OCI-LY7 (cell line): ENCODE results near the gene DCST2. TPM values are rescaled to one million over a fixed set of nuclear protein-coding genes. Genes with fewer than 3 reads are reported as not detected.

Experiments used
- BruUV-seq: library from RNA; stranded (reverse); fragments of 400-500 nt; replicated peaks from 2 replicates; lab custom pipeline; 2021; lab: Mats Ljungman, UMichigan
- CTCF ChIA-PET: fragments of 300-600 bp; sonication (Branson Sonifier 250); formaldehyde crosslinking; loops from one replicate; lab custom pipeline; 2022; ENCODE audit warnings: antibody characterized with exemption; ENCODE audit not compliant: unreplicated experiment; lab: Charles Lee
- POLR2A ChIA-PET: fragments of 300-600 bp; sonication (Branson Sonifier 250); formaldehyde crosslinking; loops from one replicate; lab custom pipeline; 2022; ENCODE audit warnings: antibody characterized with exemption; lab: Charles Lee
- DNase-seq: peaks from one replicate; pipeline ENCODE4 v3.0.0-alpha.2; 2015; ENCODE audit warnings: low spot score
- H2AFZ ChIP-seq: fragments of 200-600 bp; sonication (generic), shearing (Covaris generic); 2 replicates; pipeline ENCODE4 v1.6.1; 2014; ENCODE audit warnings: mild to moderate bottlenecking, antibody characterized with exemption, low read length, moderate library complexity
- H3K27ac ChIP-seq: fragments of 200-600 bp; sonication (generic); 2 replicates; pipeline ENCODE4 v1.5.1; 2014; ENCODE audit warnings: mixed run types, low read depth, mild to moderate bottlenecking, moderate library complexity, low read length, inconsistent platforms; ENCODE audit not compliant: poor library complexity, severe bottlenecking
- H3K36me3 ChIP-seq: fragments of 200-600 bp; sonication (generic); 2 replicates; pipeline ENCODE4 v1.6.1; 2014; ENCODE audit warnings: mild to moderate bottlenecking, antibody characterized with exemption, low read length, moderate library complexity, mixed read lengths; ENCODE audit not compliant: insufficient read depth
- H3K4me1 ChIP-seq: fragments of 200-600 bp; sonication (generic); 2 replicates; pipeline ENCODE4 v1.5.1; 2014; ENCODE audit warnings: mild to moderate bottlenecking, low read length; ENCODE audit not compliant: insufficient read depth, poor library complexity, severe bottlenecking
- H3K4me2 ChIP-seq: fragments of 200-600 bp; sonication (generic); 2 replicates; pipeline ENCODE4 v1.6.1; 2014; ENCODE audit warnings: mild to moderate bottlenecking, low read length
- H3K4me3 ChIP-seq: fragments of 200-600 bp; sonication (generic); 2 replicates; pipeline ENCODE4 v1.5.1; 2014; ENCODE audit warnings: mild to moderate bottlenecking, low read depth, low read length; ENCODE audit not compliant: poor library complexity, severe bottlenecking
- H3K79me2 ChIP-seq: fragments of 200-600 bp; sonication (generic); 2 replicates; pipeline ENCODE4 v1.6.1; 2016; ENCODE audit warnings: low read depth, mild to moderate bottlenecking, low read length, moderate library complexity, mixed read lengths; ENCODE audit not compliant: insufficient read depth
- H3K9me2 ChIP-seq: fragments of 200-600 bp; sonication (generic); 2 replicates; pipeline ENCODE4 v1.6.1; 2016; ENCODE audit warnings: mild to moderate bottlenecking, low read length, mixed read lengths; ENCODE audit not compliant: insufficient read depth
- H3K9me3 ChIP-seq: fragments of 200-600 bp; sonication (generic); 2 replicates; pipeline ENCODE4 v1.6.1; 2014; ENCODE audit warnings: mild to moderate bottlenecking, mixed run types, low read length, mixed read lengths
- H4K20me1 ChIP-seq: fragments of 200-600 bp; sonication (generic); 2 replicates; pipeline ENCODE4 v1.6.1; 2014; ENCODE audit warnings: mild to moderate bottlenecking, antibody characterized with exemption, low read length, moderate library complexity, mixed read lengths; ENCODE audit not compliant: insufficient read depth
- CTCF ChIP-seq: fragments of 200-600 bp; sonication (generic); conservative IDR thresholded peaks from 2 replicates; pipeline ENCODE4 v1.5.1; 2014; ENCODE audit warnings: mild to moderate bottlenecking, antibody characterized with exemption, low read length, moderate library complexity, mixed read lengths
- EZH2phosphoT487 ChIP-seq: fragments of 200-600 bp; sonication (generic); IDR thresholded peaks from 2 replicates; pipeline ENCODE4 v1.6.1; 2018; ENCODE audit warnings: low read depth, borderline replicate concordance, mild to moderate bottlenecking, mixed run types, antibody characterized with exemption, low read length, moderate library complexity, mixed read lengths
- intact Hi-C: fragments of 100-400 bp; cut with micrococcal nuclease; formaldehyde crosslinking; loops from one replicate; pipeline ENCODE4 v1.10.0; 2022; ENCODE audit not compliant: unreplicated experiment
- total RNA-seq, 2 experiments: library from RNA; depleted of rRNA in 1 of 2; stranded (reverse); fragments of >200 nt in 1 of 2; shearing (Covaris generic) in 1 of 2; gene quantifications; 2 replicates each; pipeline ENCODE4 v1.2.3, GENCODE V29; 2014 to 2022

The DCST2 gene
- total RNA-seq, 2 experiments from 2014 or later, result 0.85 to 2.0 TPM

GRCh38 chr1:155012776-155013602, 20.6 kb downstream of the DCST2 start:
- Histone ChIP-seq H3K79me2 (no peaks in the 10 kb centered on the region), H2AFZ (no peak overlapping the region), H3K9me2 (no peaks in the 10 kb centered on the region), H4K20me1 (no peaks in the 10 kb centered on the region), H3K36me3 (peaks cover 22% of the 10 kb centered on the region; the same call in 1 of the 2 replicates), H3K4me3 (no peak overlapping the region), H3K4me1 (peaks cover 81% of the 10 kb centered on the region), H3K9me3 (no peaks in the 10 kb centered on the region), H3K27ac (peak overlapping the region; percentile 58), H3K4me2 (peak overlapping the region; percentile 62)
- intact Hi-C loops, result no loop called here
- POLR2A ChIA-PET, result interaction anchor here (0.7 to 1.2 kb wide), 4 partner anchors 10 to 46 kb away, joined by 3 to 4 read pairs (median 4); no protein-coding TSS in a partner anchor
- BruUV-seq, result no TSS peak
- no peak for DNase-seq
- CTCF ChIA-PET, result no interaction called here
- no peak for TF ChIP-seq CTCF
- no peak for TF ChIP-seq EZH2phosphoT487

GRCh38 chr1:155012026-155012546, 21.5 kb downstream of the DCST2 start:
- peaks cover 80% of the 10 kb centered on the region for H3K4me1 ChIP-seq
- no peak overlapping the region for H3K4me2 ChIP-seq
- no peak for DNase-seq
- H3K4me3 ChIP-seq, result no peak overlapping the region
- TF ChIP-seq EZH2phosphoT487 (no peak), CTCF (no peak)
- peak overlapping the region; percentile 58 for H3K27ac ChIP-seq
- H3K36me3 ChIP-seq, result peaks cover 22% of the 10 kb centered on the region; the same call in 1 of the 2 replicates
- H4K20me1 ChIP-seq, result no peaks in the 10 kb centered on the region
- no peaks in the 10 kb centered on the region for H3K9me3 ChIP-seq
- intact Hi-C loops, result no loop called here
- ChIA-PET CTCF (no interaction called here), POLR2A (interaction anchor here (0.7 kb wide), 2 partner anchors 23 to 47 kb away, joined by 3 to 4 read pairs; no protein-coding TSS in a partner anchor)
- no TSS peak for BruUV-seq
- H3K79me2 ChIP-seq, result no peaks in the 10 kb centered on the region
- H2AFZ ChIP-seq, result no peak overlapping the region
- no peaks in the 10 kb centered on the region for H3K9me2 ChIP-seq
